ENCODE results near the gene SRI. TPM values are rescaled to one million over a fixed set of nuclear protein-coding genes. Genes with fewer than 3 reads are reported as not detected.

SRI gene
- total RNA-seq, 1 experiment from 2014 or later: 138 TPM

DNA sequence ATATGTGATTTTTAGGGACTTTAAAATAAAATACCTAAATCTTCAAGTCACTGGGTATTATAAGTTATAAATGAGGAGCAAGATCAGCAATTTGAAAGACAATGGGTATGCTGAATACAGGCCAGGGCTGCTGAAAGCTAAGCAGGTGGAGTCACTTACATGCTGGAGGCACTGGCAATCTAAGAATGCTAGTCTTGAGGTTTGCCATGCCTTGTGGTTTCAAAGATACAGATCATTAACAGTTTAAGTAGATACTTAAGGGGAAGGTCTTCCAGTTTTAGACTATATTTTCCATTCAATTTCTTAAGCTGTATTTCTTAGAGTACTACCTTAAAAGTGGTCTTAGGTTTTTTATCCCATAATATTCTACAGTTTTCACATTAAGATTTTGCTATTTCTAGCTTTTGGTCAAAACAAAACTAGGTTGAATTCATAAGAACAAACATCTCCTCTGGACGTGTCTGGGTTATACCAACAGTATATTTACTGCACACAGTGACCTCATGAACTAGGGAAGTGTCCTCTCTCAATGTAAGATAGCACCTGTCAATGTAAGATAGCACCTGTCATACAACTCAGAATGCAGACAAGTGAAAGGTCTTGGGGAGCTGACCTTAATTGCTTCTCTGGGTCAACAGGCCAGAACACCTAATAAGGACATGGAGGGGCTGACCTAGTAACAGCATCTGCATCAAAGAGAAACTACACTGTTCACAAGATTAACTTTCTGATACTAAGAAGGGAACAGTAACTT lies 2.0 kb downstream of the SRI start:
- no peak for DNase-seq (ENCODE audit: low read depth, low spot score)
- POLR2A ChIA-PET: interaction anchor here (0.6 kb wide), 1 partner anchor 90 kb away, joined by 3 read pairs; no protein-coding TSS in a partner anchor
- peak overlapping the region; percentile 89 to 93 for H3K4me3 ChIP-seq (ENCODE audit: low read depth in 2 of 2, low read length in 2 of 2)
- CTCF ChIA-PET: no interaction called here
- H3K27me3 ChIP-seq (ENCODE audit: control insufficient read depth, insufficient read depth, low read length): no peaks in the 10 kb centered on the region
- BruUV-seq (replicated peaks): TSS peak; percentile 65
- peaks cover 13% of the 10 kb centered on the region for H3K36me3 ChIP-seq (ENCODE audit: control insufficient read depth, insufficient read depth, low read length)
- in situ Hi-C loops (cut with HindIII; ENCODE audit: low pct_unique_long_range_greater_than_20kb, low sequenced_read_pairs): no loop called here
- H3K9me3 ChIP-seq (ENCODE audit: control insufficient read depth, insufficient read depth, low read depth, low read length): no peaks in the 10 kb centered on the region
- ATAC-seq: no peak
- peaks cover 13% of the 10 kb centered on the region for H3K4me1 ChIP-seq (ENCODE audit: control insufficient read depth, insufficient read depth, low read length)
- intact Hi-C loops (cut with micrococcal nuclease; ENCODE audit: unreplicated experiment): no loop called here
- peak overlapping the region; percentile 89; the same call in 1 of the 2 replicates for H3K27ac ChIP-seq (ENCODE audit: low read length)
- TF ChIP-seq, protein P1, sequence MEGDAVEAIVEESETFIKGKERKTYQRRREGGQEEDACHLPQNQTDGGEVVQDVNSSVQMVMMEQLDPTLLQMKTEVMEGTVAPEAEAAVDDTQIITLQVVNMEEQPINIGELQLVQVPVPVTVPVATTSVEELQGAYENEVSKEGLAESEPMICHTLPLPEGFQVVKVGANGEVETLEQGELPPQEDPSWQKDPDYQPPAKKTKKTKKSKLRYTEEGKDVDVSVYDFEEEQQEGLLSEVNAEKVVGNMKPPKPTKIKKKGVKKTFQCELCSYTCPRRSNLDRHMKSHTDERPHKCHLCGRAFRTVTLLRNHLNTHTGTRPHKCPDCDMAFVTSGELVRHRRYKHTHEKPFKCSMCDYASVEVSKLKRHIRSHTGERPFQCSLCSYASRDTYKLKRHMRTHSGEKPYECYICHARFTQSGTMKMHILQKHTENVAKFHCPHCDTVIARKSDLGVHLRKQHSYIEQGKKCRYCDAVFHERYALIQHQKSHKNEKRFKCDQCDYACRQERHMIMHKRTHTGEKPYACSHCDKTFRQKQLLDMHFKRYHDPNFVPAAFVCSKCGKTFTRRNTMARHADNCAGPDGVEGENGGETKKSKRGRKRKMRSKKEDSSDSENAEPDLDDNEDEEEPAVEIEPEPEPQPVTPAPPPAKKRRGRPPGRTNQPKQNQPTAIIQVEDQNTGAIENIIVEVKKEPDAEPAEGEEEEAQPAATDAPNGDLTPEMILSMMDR (IDR thresholded peaks at IDR 0.05): no peak
- TF ChIP-seq, protein P2, sequence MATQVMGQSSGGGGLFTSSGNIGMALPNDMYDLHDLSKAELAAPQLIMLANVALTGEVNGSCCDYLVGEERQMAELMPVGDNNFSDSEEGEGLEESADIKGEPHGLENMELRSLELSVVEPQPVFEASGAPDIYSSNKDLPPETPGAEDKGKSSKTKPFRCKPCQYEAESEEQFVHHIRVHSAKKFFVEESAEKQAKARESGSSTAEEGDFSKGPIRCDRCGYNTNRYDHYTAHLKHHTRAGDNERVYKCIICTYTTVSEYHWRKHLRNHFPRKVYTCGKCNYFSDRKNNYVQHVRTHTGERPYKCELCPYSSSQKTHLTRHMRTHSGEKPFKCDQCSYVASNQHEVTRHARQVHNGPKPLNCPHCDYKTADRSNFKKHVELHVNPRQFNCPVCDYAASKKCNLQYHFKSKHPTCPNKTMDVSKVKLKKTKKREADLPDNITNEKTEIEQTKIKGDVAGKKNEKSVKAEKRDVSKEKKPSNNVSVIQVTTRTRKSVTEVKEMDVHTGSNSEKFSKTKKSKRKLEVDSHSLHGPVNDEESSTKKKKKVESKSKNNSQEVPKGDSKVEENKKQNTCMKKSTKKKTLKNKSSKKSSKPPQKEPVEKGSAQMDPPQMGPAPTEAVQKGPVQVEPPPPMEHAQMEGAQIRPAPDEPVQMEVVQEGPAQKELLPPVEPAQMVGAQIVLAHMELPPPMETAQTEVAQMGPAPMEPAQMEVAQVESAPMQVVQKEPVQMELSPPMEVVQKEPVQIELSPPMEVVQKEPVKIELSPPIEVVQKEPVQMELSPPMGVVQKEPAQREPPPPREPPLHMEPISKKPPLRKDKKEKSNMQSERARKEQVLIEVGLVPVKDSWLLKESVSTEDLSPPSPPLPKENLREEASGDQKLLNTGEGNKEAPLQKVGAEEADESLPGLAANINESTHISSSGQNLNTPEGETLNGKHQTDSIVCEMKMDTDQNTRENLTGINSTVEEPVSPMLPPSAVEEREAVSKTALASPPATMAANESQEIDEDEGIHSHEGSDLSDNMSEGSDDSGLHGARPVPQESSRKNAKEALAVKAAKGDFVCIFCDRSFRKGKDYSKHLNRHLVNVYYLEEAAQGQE (IDR thresholded peaks at IDR 0.05; ENCODE audit: insufficient read depth in 1 of 2, low read depth in 2 of 2, low read length in 1 of 2): no peak
- TF ChIP-seq SIN3A (IDR thresholded peaks at IDR 0.05; ENCODE audit: borderline replicate concordance, insufficient read depth, low read depth, low read length): no peak
- TF ChIP-seq POLR2AphosphoS5 (IDR thresholded peaks at IDR 0.05; ENCODE audit: low read depth, low read length): no peak
- no peak for TF ChIP-seq TCF7L2 (IDR thresholded peaks at IDR 0.05; ENCODE audit: low read depth, low read length)

DNA sequence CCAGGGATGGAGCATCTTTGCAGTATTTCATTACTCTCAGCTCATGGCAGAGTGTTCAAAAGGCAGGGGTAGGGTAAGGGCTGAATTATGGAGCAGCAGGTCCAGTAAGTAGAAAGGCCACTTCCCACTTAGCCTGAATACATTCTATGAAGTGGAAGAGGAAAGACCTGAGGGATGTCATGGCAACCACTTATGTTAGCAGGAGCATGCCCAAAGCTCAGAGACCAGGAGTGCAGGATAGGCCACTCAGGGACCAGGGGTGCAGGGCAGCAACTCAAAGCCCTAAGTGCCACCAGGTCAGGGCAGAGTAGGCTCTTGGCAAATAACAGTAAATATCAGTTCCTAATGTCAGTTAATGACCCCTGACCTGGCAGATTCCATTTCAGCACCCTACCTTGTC lies 3.6 kb downstream of the SRI start:
- peaks cover 13% of the 10 kb centered on the region for H3K4me1 ChIP-seq (ENCODE audit: control insufficient read depth, insufficient read depth, low read length)
- no peaks in the 10 kb centered on the region for H3K9me3 ChIP-seq (ENCODE audit: control insufficient read depth, insufficient read depth, low read depth, low read length)
- H3K36me3 ChIP-seq (ENCODE audit: control insufficient read depth, insufficient read depth, low read length): peaks cover 22% of the 10 kb centered on the region
- intact Hi-C loops (cut with micrococcal nuclease; ENCODE audit: unreplicated experiment) (no loop called here), in situ Hi-C loops (cut with HindIII; ENCODE audit: low pct_unique_long_range_greater_than_20kb, low sequenced_read_pairs) (no loop called here)
- DNase-seq (ENCODE audit: low read depth, low spot score): no peak
- POLR2A ChIA-PET: no interaction called here
- H3K27ac ChIP-seq (ENCODE audit: low read length): no peak overlapping the region
- no TSS peak for BruUV-seq (replicated peaks)
- no peak for ATAC-seq
- CTCF ChIA-PET: no interaction called here
- no peak for TF ChIP-seq POLR2AphosphoS5 (IDR thresholded peaks at IDR 0.05; ENCODE audit: low read depth, low read length)
- no peak for TF ChIP-seq TCF7L2 (IDR thresholded peaks at IDR 0.05; ENCODE audit: low read depth, low read length)
- TF ChIP-seq, protein P2 (IDR thresholded peaks at IDR 0.05; ENCODE audit: insufficient read depth in 1 of 2, low read depth in 2 of 2, low read length in 1 of 2): no peak
- TF ChIP-seq SIN3A (IDR thresholded peaks at IDR 0.05; ENCODE audit: borderline replicate concordance, insufficient read depth, low read depth, low read length): no peak
- TF ChIP-seq, protein P1 (IDR thresholded peaks at IDR 0.05): no peak
- no peak overlapping the region for H3K4me3 ChIP-seq (ENCODE audit: low read depth in 2 of 2, low read length in 2 of 2)
- H3K27me3 ChIP-seq (ENCODE audit: control insufficient read depth, insufficient read depth, low read length): no peaks in the 10 kb centered on the region

All from Panc1 (cell line).